ENCODE results near the gene DNM1.
"Not testable (repeated sequence)": the region's sequence is repeated elsewhere in the genome, so short reads cannot be mapped to it uniquely, and the experiment has no call there.

Gene DNM1

DNA sequence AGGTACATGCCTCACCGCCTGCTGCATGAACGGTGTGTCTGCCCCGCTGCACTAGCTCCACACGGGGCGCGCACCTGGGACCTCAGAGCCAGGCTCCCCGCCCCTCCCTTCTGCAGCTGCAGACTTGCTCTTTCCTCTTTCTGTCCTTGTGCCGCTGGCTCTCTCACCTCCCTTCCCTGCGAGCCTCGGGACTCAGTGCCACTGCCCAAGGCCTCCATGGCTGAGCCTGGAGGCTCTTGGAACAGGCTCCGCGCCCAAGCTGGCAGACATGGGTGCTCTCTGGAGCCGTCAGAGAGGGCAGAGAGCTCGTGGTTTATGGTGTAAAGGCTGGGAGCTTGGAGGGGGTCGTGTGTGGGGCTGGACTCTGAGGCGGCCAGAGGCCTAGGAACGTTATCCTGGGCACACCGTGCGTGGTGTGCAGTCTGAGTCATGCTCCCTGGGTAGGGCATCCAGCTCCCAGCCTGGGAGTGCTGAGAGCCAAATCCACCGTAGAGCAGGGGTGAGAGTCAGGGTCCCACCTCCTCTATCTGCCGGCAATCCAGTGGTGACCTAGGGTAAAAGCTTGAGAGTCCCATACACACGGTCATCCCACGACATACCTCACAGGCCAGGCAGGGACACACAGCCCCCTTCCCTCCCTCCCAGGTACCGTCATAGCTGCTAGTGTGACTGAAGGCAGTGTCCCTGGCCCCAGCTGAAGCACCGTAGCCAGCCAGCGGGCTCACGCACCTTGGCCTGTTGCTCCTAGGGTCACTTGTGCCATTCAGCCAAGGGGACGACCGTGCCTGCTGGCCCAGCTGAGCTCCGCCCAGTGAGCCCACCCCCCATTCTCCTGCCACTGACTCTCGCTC, 50.2 kb downstream of the DNM1 start:
- no peak for DNase-seq

- no peak for DNase-seq
Measured at GRCh38 chr9:128253991-128254346, 50.8 kb downstream of the DNM1 start.

DNA sequence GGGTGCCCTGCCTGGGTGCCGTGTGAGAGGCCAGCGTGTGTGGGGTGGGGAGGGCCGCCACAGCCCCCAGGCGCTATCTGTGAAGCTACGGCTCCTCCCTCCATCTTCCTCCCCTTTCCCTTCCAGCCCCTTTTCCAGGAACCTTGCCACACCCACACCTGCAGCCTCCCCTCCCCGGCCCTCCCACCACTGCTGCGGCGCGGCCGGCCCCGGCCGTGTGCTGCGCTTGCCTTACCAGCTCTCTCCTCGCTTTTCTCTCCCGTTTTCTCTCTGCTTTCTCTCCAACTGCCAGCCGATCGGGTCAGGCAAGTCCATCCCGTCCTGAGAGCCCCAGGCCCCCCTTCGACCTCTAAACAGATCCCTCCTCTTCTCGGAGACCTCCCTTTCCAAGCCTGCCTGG, 51.2 kb downstream of the DNM1 start:
- no peak for DNase-seq

- peak; percentile 39 for DNase-seq
Measured at GRCh38 chr9:128254855-128255759, 51.9 kb downstream of the DNM1 start.

DNA sequence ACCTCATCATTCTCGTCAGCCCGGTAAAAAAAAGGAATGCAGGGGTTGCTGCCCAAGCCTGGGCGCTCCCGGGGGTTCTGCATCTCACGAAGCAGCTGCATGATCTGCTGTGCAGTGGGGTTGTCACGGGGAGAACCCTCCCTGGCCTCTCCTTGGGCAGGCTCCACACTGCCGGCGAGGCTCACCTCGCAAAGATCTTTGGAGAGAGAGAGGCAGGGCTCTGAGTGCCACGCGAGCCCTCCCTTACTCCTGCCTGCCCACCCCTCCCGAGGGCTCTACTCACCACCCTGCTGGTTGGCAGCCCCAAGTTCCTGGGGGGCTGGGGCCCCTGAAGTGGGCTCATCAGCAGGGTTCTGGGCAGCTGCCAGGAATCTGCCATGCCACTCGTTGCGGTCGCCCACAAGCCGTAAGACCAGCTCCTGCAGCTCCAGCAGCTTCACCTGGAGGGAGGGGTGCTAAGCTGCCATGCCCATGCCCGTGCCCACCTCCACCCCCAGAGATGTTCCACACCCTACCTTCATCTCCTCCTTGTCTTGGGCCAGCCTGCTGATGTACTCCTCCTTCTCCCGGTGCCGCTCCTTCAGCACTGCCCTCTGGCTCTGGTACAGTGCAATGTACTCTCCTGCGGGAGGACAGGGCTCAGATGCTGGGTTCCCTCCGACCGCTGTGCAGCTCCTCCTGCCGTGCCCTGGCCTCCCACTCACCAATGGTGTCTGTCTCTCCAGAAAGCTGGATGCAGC, 54.1 kb downstream of the DNM1 start:
- no peak for DNase-seq

DNA sequence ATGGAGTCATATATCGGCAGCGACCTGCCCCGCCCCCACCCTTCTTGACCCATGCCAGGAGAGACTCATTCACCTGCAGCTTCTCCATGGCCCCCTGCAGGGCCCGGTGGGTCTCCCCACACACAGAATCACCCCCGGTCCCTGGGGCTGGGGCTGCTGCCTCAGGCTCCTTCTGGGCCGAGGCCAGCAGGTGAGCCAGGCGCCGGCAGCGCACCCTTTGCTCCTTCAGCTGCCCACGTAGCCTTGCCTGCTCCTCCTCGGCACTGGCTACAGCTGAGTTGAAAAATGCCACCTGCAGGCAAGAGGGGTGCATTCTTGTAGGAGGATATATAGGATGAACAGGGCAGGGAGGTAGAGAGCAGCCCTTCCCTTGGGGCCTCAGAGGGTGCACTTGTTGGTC, 54.7 kb downstream of the DNM1 start:
- no peak for DNase-seq

- DNase-seq: no peak
Measured at GRCh38 chr9:128258326-128258725, 55.1 kb downstream of the DNM1 start.

DNA sequence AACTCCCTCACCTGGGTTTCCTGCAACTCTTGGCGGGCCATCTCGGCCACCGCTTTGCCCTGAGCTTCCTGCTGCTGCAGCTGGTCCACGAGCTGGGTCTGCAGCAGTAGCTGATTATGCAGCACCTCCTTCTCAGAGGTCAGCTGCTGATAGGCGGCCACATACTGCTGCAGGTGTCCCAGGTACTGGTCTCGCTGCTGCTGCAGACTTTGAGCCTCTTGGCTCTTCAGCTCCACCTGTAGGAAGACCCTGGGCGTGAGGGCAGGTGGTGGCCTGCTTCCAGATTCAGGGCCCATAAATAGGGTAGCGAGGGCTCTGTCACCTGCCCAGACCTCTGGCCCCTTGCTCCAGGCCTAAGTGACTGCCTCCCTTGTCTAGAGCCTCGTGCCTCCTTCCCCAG, 56.0 kb downstream of the DNM1 start:
- no peak for DNase-seq

DNA sequence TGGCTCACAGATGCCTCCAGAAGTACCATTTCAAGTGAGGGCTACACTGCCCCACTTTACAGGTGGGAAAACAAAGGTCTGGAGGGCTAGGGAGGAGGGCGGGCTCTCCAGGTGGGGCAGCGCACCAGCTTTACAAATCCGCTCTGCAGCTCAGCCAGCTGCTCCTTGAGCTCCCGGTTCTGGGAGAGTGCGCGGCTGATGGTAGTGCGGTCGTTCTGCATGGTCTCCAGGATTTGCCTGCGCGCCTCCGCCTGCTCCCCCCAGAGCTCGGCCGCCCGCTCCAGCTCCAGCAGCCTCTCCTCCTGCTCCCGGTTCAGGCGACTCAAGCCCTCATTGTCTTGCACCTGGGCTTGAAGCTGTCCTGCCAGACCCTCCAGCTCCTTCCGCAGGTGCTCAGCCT, 57.2 kb downstream of the DNM1 start:
- DNase-seq: no peak

DNA sequence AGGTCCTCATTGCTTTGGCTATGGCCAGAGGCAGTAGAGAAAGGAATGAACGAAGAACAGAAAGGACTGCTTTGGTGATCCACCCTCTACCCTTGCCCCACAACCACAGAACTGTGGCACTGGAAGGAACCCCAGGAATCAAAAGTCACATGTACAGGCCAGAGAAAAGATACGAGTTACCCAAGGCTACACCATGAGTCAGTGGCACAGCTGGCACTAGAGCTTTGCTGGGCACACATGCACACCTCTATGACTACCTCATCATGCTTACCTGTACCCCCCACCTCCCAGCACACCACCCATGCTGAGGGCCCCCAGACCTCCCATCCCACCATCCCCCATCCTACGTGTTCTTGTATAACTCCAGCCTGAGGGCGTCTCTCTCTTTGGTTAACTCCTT, 59.5 kb downstream of the DNM1 start:
- no peak for DNase-seq

- DNase-seq: no peak
Measured at GRCh38 chr9:128265348-128265847, 62.2 kb downstream of the DNM1 start.

DNA sequence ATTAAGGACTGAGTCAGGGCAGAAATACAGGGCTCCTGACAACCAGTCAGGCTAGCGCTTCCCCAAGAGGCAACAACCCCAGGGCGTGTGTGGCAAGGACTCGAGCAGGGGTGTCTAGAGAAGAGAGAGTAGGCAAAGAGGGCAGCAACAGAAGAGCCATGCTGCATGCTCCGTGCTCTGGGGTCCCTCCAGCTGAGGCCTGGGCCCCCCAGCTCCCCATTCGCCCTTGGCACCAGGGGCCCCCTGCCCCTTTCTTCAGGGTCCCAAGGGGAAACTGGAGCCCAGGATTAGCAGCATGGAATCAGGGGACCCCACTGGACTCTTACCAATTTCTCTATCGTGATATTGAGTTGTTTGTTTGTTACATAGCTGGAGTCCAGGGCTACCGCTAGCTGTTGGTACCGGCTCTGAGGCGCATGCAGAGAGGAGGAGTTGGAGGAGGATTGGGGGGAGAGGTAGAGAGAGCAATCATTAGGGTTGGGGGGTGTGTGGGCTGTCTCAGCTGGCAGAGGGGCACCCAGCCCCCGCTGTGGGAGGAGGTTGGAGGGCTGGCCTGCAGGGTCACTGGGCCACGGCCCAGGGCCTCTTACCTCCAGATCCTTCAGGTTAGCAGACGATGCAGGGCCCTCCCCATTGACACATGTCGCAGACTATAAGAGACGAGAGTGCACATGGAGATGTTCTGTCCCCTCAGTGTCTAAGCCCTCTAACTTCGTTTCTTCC, 63.9 kb downstream of the DNM1 start:
- no peak for DNase-seq

GRCh38 chr9:128271112-128271511, 67.9 kb downstream of the DNM1 start:
- no peak for DNase-seq

- DNase-seq: no peak
Measured at GRCh38 chr9:128271512-128271911, 68.3 kb downstream of the DNM1 start.

GRCh38 chr9:128274245-128274644, 71.1 kb downstream of the DNM1 start:
- no peak for DNase-seq

- DNase-seq: no peak
Measured at GRCh38 chr9:128275198-128276007, 72.2 kb downstream of the DNM1 start, which contains the start of gene GOLGA2. TSS of gene GOLGA2 (minus strand) at chr9:128276007. CDS start at chr9:128275976, 31 bp downstream.

GRCh38 chr9:128276008-128276573, 72.9 kb downstream of the DNM1 start, which contains the start of gene SWI5:
TSS of gene SWI5 (plus strand) at chr9:128276276.
- DNase-seq: peak; percentile 99 to 100

DNA sequence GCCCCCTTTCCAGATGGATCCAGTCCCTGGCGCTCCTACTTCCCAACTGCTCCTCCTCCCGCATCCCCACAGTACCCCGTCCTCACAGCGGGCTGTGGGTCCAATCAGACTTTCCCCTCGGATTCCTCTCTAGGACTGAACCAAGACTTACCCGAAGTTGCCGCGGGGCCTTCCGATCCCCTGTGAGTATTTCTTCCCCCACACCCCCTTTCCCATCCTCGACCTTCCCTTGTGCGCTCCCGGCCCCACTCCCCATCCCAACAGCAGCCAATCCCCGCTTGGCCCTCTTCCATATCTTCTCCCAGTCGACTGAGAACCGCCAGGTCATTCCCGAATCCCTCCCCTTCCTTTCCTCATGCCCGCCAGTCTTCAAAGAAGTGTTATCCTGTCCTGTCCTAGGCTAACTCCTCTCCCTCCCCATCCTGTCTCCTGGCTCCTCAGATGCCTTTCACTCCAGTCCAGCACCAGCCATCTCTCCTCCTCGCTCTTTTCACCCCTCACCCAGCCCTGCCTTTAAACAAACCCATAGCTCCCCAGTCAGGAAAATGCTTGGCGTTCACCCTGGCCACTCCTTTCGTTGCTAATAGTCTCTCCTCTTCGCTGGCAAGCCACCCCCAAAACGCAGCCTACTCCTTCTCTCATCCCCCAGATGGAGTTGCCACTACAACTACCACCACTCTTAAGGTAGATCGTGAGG, 73.5 kb downstream of the DNM1 start:
- no peak for DNase-seq

DNA sequence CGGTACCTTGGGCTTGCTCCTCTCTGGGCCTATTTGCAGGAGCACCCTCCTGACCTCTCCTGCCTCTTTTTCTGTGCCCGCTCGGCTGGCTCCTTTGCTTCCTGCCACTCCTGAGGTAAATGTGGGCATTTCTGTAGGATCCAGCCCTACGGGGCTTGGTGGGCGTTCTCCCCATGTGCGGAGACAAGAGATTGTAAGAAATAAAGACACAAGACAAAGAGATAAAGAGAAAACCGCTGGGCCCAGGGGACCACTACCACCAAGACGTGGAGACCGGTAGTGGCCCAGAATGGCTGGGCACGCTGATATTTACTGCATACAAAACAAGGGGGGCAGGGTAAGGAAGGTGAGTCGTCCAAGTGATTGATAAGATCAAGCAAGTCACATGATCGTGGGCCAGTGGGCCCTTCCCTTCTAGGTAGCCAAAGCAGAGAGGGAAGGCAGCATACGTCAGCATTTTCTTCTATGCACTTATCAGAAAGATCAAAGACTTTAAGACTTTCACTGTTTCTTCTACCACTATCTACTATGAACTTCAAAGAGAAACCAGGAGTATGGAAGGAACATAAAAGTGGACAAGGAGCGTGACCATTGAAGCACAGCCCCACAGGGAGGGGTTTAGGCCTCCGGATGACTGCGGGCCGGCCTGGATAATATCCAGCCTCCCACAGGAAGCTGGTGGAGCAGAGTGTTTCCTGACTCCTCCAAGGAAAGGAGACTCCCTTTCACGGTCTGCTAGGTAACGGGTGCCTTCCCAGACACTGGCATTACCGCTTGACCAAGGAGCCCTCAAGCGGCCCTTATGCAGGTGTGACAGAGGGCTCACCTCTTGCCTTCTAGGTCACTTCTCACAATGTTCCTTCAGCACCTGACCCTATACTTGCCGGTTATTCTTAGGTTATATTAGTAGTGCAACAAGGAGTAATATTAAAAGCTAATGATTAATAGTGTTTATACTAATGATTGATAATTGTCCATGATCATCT, 76.2 kb downstream of the DNM1 start:
- not testable (repeated sequence) for DNase-seq
